Kidney (tissue), 14 donors: ENCODE measurements around the gene FBN3. TPM values are rescaled to one million over a fixed set of nuclear protein-coding genes. Genes with fewer than 3 reads are reported as not detected.

Experiments used
- DNase-seq, 5 donors: peaks; one replicate each; pipeline ENCODE4 v3.0.0-alpha.2; 2013 to 2020
- FAIRE-seq: peaks from 2 replicates; lab custom pipeline; 2012; peaks lifted over from hg19 to GRCh38; lab: Jason Lieb, UNC
- H3K27ac ChIP-seq, 2 donors: one replicate each; pipeline ENCODE4 v1.7.0; 2013; ENCODE audit warnings: low read depth in 2 of 2, low read length in 2 of 2, inconsistent platforms in 1 of 2
- H3K27me3 ChIP-seq: one replicate; pipeline ENCODE4 v1.7.1; 2013; ENCODE audit warnings: low read length, inconsistent platforms; ENCODE audit not compliant: control insufficient read depth, insufficient read depth
- H3K36me3 ChIP-seq, 3 donors: one replicate each; pipeline versions ENCODE4 v1.7.0 to v1.7.1; 2013; ENCODE audit warnings: low read length in 3 of 3, control low read depth in 1 of 3, inconsistent platforms in 1 of 3; ENCODE audit not compliant: insufficient read depth in 3 of 3, control insufficient read depth in 2 of 3
- H3K4me1 ChIP-seq, 3 donors: one replicate each; pipeline versions ENCODE4 v1.7.0 to v1.7.1; 2013; ENCODE audit warnings: low read length in 3 of 3, inconsistent platforms in 1 of 3, low read depth in 1 of 3; ENCODE audit not compliant: control insufficient read depth in 2 of 3, insufficient read depth in 2 of 3
- H3K4me3 ChIP-seq, 3 donors: one replicate each; pipeline versions ENCODE4 v1.7.0 to v1.8.1; 2013; ENCODE audit warnings: low read length in 3 of 3, control low read depth in 1 of 3, inconsistent platforms in 1 of 3
- H3K9ac ChIP-seq, 3 donors: one replicate each; pipeline versions ENCODE4 v1.7.0 to v1.7.1; 2013; ENCODE audit warnings: low read length in 3 of 3, control low read depth in 1 of 3, inconsistent platforms in 1 of 3
- H3K9me3 ChIP-seq, 3 donors: one replicate each; pipeline versions ENCODE4 v1.7.0 to v1.7.1; 2013; ENCODE audit warnings: low read length in 3 of 3, control low read depth in 1 of 3, inconsistent platforms in 1 of 3; ENCODE audit not compliant: control insufficient read depth in 2 of 3, insufficient read depth in 1 of 3
- intact Hi-C: fragments of 100-400 bp; cut with DNase I; formaldehyde crosslinking; loops from one replicate; pipeline ENCODE4 v1.11.1; 2022
- polyA plus RNA-seq: library from polyadenylated mRNA; stranded (reverse); fragments of 350-450 nt; fragmentation: Illumina TruSeq; extraction: RNeasy Lipid Tissue Mini Kit (QIAGEN cat#74804); gene quantifications from one replicate; pipeline ENCODE4 v1.2.3, GENCODE V29; 2014; ENCODE audit warnings: low read depth, low replicate concordance; ENCODE audit not compliant: insufficient read depth
- total RNA-seq: library from RNA; stranded (reverse); fragmentation: NEBNext Ultra II Directional; extraction: Animal tissue kit (Norgen Biotek cat#: 25700); gene quantifications from one replicate; pipeline ENCODE4 v1.2.1, GENCODE V29; 2021
- TF ChIP-seq, protein P1 (sequence below): IDR thresholded peaks from 3 replicates; pipeline ENCODE4 v1.5.1; 2012; ENCODE audit warnings: mild to moderate bottlenecking, moderate library complexity, borderline replicate concordance; ENCODE audit not compliant: insufficient read depth; ENCODE audit errors: extremely low read depth
- donor health status: control.
- donor health status: control.
- donor health status: control.
- donor health status: control.
- donor health status: control.
- donor health status: DM: yes; HTN: yes; CAD: no.
- donor health status: Normal renal cell carcinoma (clear cell type).

The FBN3 gene
- total and polyA plus RNA-seq, 2 donors from 2014 or later = 0.44 to 0.56 TPM

DNA sequence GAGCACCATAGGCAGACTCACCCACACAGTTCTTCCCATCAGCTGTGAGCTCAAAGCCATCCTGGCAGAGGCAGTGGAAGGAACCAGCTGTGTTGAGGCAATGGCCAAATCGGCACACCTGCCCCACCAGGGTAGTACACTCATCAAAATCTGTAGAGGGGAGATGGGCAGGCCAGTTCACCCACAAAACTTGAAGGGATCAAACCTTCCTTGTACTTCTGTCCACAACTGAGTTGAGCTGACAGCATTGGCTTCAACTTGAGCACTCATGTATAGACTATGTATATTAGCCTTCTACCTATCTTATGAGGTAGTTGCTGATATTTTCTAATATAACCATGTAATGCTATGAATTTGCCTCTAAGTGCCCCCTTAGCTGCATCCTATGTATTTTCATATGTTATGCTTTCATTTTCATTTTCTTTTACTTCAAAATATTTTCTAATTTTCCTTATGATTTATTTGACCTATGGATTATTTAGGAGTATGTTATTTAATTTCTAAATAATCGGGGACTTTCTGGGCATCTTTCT lies 54.0 kb downstream of the FBN3 start:
- Histone ChIP-seq H3K9me3 (peaks cover 6 to 28% (median 7%) of the 10 kb centered on the region in 3 donors), H3K27me3 (no peaks in the 10 kb centered on the region), H3K27ac (no peak overlapping the region), H3K36me3 (peaks cover 0 to 10% (median 0%) of the 10 kb centered on the region in 3 donors), H3K4me3 (no peak overlapping the region), H3K9ac (no peak overlapping the region), H3K4me1 (no peaks in the 10 kb centered on the region)
- FAIRE-seq (no peak), DNase-seq (no peak)
- TF ChIP-seq, protein P1, sequence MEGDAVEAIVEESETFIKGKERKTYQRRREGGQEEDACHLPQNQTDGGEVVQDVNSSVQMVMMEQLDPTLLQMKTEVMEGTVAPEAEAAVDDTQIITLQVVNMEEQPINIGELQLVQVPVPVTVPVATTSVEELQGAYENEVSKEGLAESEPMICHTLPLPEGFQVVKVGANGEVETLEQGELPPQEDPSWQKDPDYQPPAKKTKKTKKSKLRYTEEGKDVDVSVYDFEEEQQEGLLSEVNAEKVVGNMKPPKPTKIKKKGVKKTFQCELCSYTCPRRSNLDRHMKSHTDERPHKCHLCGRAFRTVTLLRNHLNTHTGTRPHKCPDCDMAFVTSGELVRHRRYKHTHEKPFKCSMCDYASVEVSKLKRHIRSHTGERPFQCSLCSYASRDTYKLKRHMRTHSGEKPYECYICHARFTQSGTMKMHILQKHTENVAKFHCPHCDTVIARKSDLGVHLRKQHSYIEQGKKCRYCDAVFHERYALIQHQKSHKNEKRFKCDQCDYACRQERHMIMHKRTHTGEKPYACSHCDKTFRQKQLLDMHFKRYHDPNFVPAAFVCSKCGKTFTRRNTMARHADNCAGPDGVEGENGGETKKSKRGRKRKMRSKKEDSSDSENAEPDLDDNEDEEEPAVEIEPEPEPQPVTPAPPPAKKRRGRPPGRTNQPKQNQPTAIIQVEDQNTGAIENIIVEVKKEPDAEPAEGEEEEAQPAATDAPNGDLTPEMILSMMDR = no peak
- intact Hi-C loops = no loop called here

DNA sequence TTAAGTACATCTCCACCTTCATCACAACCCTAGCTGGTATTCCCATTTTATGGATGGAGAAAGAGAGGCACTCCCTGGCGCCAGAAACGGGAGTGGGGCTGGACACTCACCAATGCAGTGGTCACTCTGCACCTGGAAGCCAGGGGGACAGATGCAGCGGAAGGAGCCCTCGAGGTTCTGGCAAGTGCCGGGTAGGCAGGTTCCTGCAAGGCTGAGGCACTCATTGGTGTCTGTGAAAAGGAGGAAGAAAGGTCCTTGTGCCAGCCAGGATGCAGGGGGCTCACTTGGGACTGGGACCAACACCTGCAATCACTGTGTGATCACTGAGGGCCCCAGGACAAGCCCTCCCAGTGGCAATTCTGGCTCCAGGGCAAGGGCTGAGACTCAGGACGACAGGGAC lies 55.1 kb downstream of the FBN3 start:
- Histone ChIP-seq H3K9ac (no peak overlapping the region), H3K36me3 (peaks cover 0 to 10% (median 0%) of the 10 kb centered on the region in 3 donors), H3K27me3 (no peaks in the 10 kb centered on the region), H3K4me1 (no peaks in the 10 kb centered on the region), H3K27ac (no peak overlapping the region), H3K9me3 (peaks cover 6 to 28% (median 7%) of the 10 kb centered on the region in 3 donors), H3K4me3 (no peak overlapping the region)
- DNase-seq (no peak), FAIRE-seq (no peak)
- intact Hi-C loops = no loop called here
- TF ChIP-seq, protein P1 = no peak

DNA sequence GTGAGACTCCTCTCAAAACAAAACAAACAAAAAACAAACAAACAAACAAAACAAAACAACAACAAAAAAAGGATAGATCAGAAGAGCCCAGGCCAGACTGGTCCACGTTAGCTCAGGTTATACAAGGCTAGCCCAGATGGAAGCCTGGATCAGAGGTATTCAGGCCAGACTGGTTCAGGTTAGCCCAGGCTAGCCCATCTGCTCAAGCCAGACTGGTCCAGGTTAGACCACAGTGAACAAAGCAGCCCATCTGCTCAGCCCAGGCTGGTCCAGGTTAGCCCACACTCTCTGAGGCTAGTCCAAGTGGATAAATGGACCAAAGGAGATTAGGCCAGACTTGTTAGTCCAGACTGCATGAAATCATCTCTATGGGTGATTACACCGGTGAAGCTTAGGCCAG lies 55.7 kb downstream of the FBN3 start:
- H3K27ac ChIP-seq = no peak overlapping the region
- H3K9ac ChIP-seq = no peak overlapping the region
- DNase-seq (no peak), FAIRE-seq (no peak)
- no peaks in the 10 kb centered on the region for H3K4me1 ChIP-seq
- H3K9me3 ChIP-seq = peaks cover 6 to 28% (median 7%) of the 10 kb centered on the region in 3 donors
- no peaks in the 10 kb centered on the region for H3K27me3 ChIP-seq
- TF ChIP-seq, protein P1 = no peak
- peaks cover 0 to 11% (median 0%) of the 10 kb centered on the region in 3 donors for H3K36me3 ChIP-seq
- intact Hi-C loops = no loop called here
- no peak overlapping the region for H3K4me3 ChIP-seq

DNA sequence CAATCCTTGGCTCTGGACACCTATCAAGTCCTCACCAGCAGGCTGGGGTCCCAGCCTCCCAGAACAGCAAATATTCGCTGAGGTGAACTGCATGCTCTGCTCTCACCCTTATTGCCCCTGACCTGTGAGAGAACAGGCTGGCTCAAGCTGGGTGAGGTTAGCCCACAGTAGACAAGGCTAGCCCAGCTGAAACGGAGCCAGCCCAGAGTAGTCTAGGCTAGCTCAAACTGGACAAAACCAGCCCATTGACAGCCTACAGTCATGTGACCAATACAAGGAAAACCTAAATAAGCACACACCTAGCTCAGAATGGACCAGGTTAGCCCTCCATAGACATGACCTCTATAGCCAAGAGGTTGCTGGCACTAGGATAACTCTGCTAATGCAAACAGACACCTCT lies 58.4 kb downstream of the FBN3 start:
- DNase-seq = no peak

More for the DNA sequence above, 58.4 kb downstream of the FBN3 start:
- Histone ChIP-seq H3K4me3 (no peak overlapping the region), H3K4me1 (no peaks in the 10 kb centered on the region), H3K36me3 (peaks cover 0 to 11% (median 0%) of the 10 kb centered on the region in 3 donors), H3K27ac (no peak overlapping the region), H3K27me3 (no peaks in the 10 kb centered on the region), H3K9me3 (peaks cover 3 to 18% (median 4%) of the 10 kb centered on the region in 3 donors), H3K9ac (no peak overlapping the region)
- TF ChIP-seq, protein P1 = no peak
- no peak for FAIRE-seq
- intact Hi-C loops = no loop called here
